WTC11 (cell line): ENCODE data around the gene ADK. TPM values are rescaled to one million over a fixed set of nuclear protein-coding genes. Genes with fewer than 3 reads are reported as not detected.

ENCODE experiments used
- ATAC-seq: fragments of 200-7000 bp; cut with Tn5 transposase; 2 replicates; pipeline ENCODE4 v1.10.0; 2021; ENCODE audit warnings: mild to moderate bottlenecking, moderate library complexity
- CTCF ChIA-PET: fragments of 300-600 bp; sonication (Branson Sonifier 250); formaldehyde crosslinking; loops from one replicate; lab custom pipeline; 2021; ENCODE audit warnings: antibody characterized with exemption; lab: Charles Lee
- POLR2A ChIA-PET: fragments of 350-600 bp; sonication (Branson Sonifier 250); formaldehyde crosslinking; loops from one replicate; lab custom pipeline; 2021; ENCODE audit warnings: antibody characterized with exemption; lab: Charles Lee
- DNase-seq: peaks from one replicate; pipeline ENCODE4 v3.0.0; 2021; ENCODE audit warnings: low spot score
- H3K27ac Mint-ChIP-seq: 2 replicates; pipeline ENCODE4 v1.8.0; 2021; ENCODE audit warnings: mixed read lengths
- H3K27me3 Mint-ChIP-seq: 2 replicates; pipeline ENCODE4 v1.8.0; 2021; ENCODE audit warnings: low read depth, mild to moderate bottlenecking, moderate library complexity, mixed read lengths
- H3K36me3 Mint-ChIP-seq: 2 replicates; pipeline ENCODE4 v1.8.0; 2021; ENCODE audit warnings: mixed read lengths
- H3K4me1 Mint-ChIP-seq: 2 replicates; pipeline ENCODE4 v1.8.0; 2022; ENCODE audit warnings: mixed read lengths
- H3K4me3 Mint-ChIP-seq: 2 replicates; pipeline ENCODE4 v1.8.0; 2021; ENCODE audit warnings: mild to moderate bottlenecking, moderate library complexity, mixed read lengths
- H3K9me3 Mint-ChIP-seq: 2 replicates; pipeline ENCODE4 v1.8.0; 2021; ENCODE audit warnings: mixed read lengths
- ATF2 ChIP-seq: sonication (generic); formaldehyde crosslinking; IDR thresholded peaks from 2 replicates; pipeline ENCODE4 v1.8.1; 2022; ENCODE audit warnings: low read depth, missing genetic modification reagents, borderline replicate concordance
- EMX1 ChIP-seq: fragments of 250-450 bp; sonication (Bioruptor Pico); IDR thresholded peaks from 2 replicates; pipeline ENCODE4 v1.8.0; 2021; ENCODE audit warnings: mild to moderate bottlenecking
- GABPB1 ChIP-seq: sonication (generic); formaldehyde crosslinking; IDR thresholded peaks from 2 replicates; pipeline ENCODE4 v1.8.1; 2023; ENCODE audit warnings: mild to moderate bottlenecking, missing genetic modification reagents
- GRHL2 ChIP-seq: fragments of 250-450 bp; sonication (Bioruptor Pico); IDR thresholded peaks from 2 replicates; pipeline ENCODE4 v1.8.0; 2022; ENCODE audit warnings: mild to moderate bottlenecking, moderate library complexity; ENCODE audit not compliant: insufficient replicate concordance, severe bottlenecking
- IRF1 ChIP-seq: sonication (generic); formaldehyde crosslinking; IDR thresholded peaks from 2 replicates; pipeline ENCODE4 v1.8.0; 2023; ENCODE audit warnings: missing genetic modification reagents
- MAX ChIP-seq: sonication (generic); formaldehyde crosslinking; IDR thresholded peaks from 2 replicates; pipeline ENCODE4 v1.8.0; 2022; ENCODE audit warnings: mild to moderate bottlenecking, missing genetic modification reagents
- MLX ChIP-seq: sonication (generic); formaldehyde crosslinking; IDR thresholded peaks from 2 replicates; pipeline ENCODE4 v1.8.1; 2023; ENCODE audit warnings: mild to moderate bottlenecking, missing genetic modification reagents, moderate library complexity
- MYBL2 ChIP-seq: sonication (generic); formaldehyde crosslinking; IDR thresholded peaks from 2 replicates; pipeline ENCODE4 v1.8.1; 2023; ENCODE audit warnings: mild to moderate bottlenecking, moderate library complexity, missing genetic modification reagents
- NR3C1 ChIP-seq: sonication (generic); formaldehyde crosslinking; conservative IDR thresholded peaks from 2 replicates; pipeline ENCODE4 v1.8.1; 2023; ENCODE audit warnings: low read depth, mild to moderate bottlenecking, missing genetic modification reagents
- SMAD4 ChIP-seq: sonication (generic); formaldehyde crosslinking; IDR thresholded peaks from 2 replicates; pipeline ENCODE4 v1.8.0; 2022; ENCODE audit warnings: mild to moderate bottlenecking, missing genetic modification reagents
- STAT6 ChIP-seq: sonication (generic); formaldehyde crosslinking; conservative IDR thresholded peaks from 2 replicates; pipeline ENCODE4 v1.8.1; 2023; ENCODE audit warnings: mild to moderate bottlenecking, low read depth, missing genetic modification reagents, moderate library complexity
- TCF7 ChIP-seq: sonication (generic); formaldehyde crosslinking; IDR thresholded peaks from 2 replicates; pipeline ENCODE4 v1.8.0; 2022; ENCODE audit warnings: mild to moderate bottlenecking, low read depth, missing genetic modification reagents, moderate library complexity
- USF2 ChIP-seq: sonication (generic); formaldehyde crosslinking; IDR thresholded peaks from 2 replicates; pipeline ENCODE4 v1.8.1; 2023; ENCODE audit warnings: mild to moderate bottlenecking, missing genetic modification reagents, moderate library complexity
- ZNF263 ChIP-seq: sonication (generic); formaldehyde crosslinking; IDR thresholded peaks from 2 replicates; pipeline ENCODE4 v1.8.1; 2022; ENCODE audit warnings: low read depth, mild to moderate bottlenecking, moderate library complexity, missing genetic modification reagents
- total RNA-seq: library from RNA; stranded (reverse); gene quantifications from 3 replicates; pipeline ENCODE4 v1.2.3, GENCODE V29; 2021
- TF ChIP-seq, protein P1 (sequence below): sonication (generic); formaldehyde crosslinking; IDR thresholded peaks from 2 replicates; pipeline ENCODE4 v1.8.1; 2022; ENCODE audit warnings: low read depth, mild to moderate bottlenecking, moderate library complexity, missing genetic modification reagents, borderline replicate concordance
- TF ChIP-seq, protein P2 (sequence below): fragments of 250-450 bp; sonication (Bioruptor Pico); IDR thresholded peaks from 2 replicates; pipeline ENCODE4 v1.8.0; 2021; ENCODE audit warnings: mild to moderate bottlenecking
- TF ChIP-seq, protein P3 (sequence below): sonication (generic); formaldehyde crosslinking; IDR thresholded peaks from 2 replicates; pipeline ENCODE4 v1.8.0; 2022; ENCODE audit warnings: missing genetic modification reagents
- TF ChIP-seq, protein P4 (sequence below): sonication (generic); formaldehyde crosslinking; IDR thresholded peaks from 2 replicates; pipeline ENCODE4 v1.8.1; 2022; ENCODE audit warnings: mild to moderate bottlenecking, missing genetic modification reagents, moderate library complexity, borderline replicate concordance

ADK gene
- total RNA-seq, 1 experiment from 2014 or later, result 32.7 TPM

DNA sequence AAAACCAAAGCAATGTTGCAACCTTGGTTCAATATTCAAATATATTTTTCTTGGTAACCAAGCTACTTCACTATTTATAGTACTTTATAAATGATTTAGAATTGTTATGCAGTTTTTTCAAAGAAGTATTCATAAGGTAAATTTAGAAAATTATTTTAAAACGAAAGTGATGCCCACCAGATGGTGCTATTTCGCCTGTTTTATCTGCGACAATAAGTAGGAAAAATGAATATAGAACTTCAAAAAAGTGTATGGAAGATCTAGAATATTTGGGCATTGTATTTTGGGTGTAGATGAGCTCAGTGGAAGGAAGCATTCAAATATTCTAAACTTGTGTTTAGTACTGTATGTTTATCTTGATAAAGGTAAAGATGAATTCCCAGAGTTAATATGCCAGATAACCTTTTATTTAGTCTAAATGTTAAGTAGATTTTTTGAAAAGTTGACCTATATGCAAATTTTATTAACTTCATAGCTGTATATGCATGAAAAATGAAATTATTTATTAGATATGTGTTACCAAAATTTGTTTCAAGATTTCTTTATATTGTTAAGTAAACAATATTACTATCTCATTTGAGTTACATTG is 93.2 kb downstream of the ADK start (continued):
- TF ChIP-seq, protein P1, sequence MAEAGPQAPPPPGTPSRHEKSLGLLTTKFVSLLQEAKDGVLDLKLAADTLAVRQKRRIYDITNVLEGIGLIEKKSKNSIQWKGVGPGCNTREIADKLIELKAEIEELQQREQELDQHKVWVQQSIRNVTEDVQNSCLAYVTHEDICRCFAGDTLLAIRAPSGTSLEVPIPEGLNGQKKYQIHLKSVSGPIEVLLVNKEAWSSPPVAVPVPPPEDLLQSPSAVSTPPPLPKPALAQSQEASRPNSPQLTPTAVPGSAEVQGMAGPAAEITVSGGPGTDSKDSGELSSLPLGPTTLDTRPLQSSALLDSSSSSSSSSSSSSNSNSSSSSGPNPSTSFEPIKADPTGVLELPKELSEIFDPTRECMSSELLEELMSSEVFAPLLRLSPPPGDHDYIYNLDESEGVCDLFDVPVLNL (CRISPR knock-in tag), result no peak
- TF ChIP-seq MYBL2 (CRISPR knock-in tag) (no peak), USF2 (CRISPR knock-in tag) (no peak), MLX (CRISPR knock-in tag) (no peak), EMX1 (CRISPR knock-in tag) (no peak), SMAD4 (no peak), STAT6 (CRISPR knock-in tag) (no peak)

GRCh38 chr10:74244807-74245206 is 93.8 kb downstream of the ADK start:
- ChIA-PET POLR2A (no interaction called here), CTCF (interaction anchor here (1.4 to 1.8 kb wide), 2 partner anchors 10 to 853 kb away, joined by 4 to 8 read pairs; no protein-coding TSS in a partner anchor)
- no peak overlapping the region for H3K27ac Mint-ChIP-seq
- H3K27me3 Mint-ChIP-seq, result no peaks in the 10 kb centered on the region
- H3K9me3 Mint-ChIP-seq, result no peaks in the 10 kb centered on the region
- TF ChIP-seq GRHL2 (CRISPR knock-in tag), result no peak
- TF ChIP-seq ATF2, result no peak
- no peak for TF ChIP-seq GABPB1 (CRISPR knock-in tag)
- no peak for TF ChIP-seq ZNF263 (CRISPR knock-in tag)
- no peak for TF ChIP-seq MAX (CRISPR knock-in tag)
- TF ChIP-seq NR3C1 (CRISPR knock-in tag), result no peak
- TF ChIP-seq, protein P2, sequence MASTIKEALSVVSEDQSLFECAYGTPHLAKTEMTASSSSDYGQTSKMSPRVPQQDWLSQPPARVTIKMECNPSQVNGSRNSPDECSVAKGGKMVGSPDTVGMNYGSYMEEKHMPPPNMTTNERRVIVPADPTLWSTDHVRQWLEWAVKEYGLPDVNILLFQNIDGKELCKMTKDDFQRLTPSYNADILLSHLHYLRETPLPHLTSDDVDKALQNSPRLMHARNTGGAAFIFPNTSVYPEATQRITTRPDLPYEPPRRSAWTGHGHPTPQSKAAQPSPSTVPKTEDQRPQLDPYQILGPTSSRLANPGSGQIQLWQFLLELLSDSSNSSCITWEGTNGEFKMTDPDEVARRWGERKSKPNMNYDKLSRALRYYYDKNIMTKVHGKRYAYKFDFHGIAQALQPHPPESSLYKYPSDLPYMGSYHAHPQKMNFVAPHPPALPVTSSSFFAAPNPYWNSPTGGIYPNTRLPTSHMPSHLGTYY (CRISPR knock-in tag), result no peak
- TF ChIP-seq TCF7 (CRISPR knock-in tag), result no peak
- no peak for TF ChIP-seq IRF1 (CRISPR knock-in tag)
- TF ChIP-seq, protein P3, sequence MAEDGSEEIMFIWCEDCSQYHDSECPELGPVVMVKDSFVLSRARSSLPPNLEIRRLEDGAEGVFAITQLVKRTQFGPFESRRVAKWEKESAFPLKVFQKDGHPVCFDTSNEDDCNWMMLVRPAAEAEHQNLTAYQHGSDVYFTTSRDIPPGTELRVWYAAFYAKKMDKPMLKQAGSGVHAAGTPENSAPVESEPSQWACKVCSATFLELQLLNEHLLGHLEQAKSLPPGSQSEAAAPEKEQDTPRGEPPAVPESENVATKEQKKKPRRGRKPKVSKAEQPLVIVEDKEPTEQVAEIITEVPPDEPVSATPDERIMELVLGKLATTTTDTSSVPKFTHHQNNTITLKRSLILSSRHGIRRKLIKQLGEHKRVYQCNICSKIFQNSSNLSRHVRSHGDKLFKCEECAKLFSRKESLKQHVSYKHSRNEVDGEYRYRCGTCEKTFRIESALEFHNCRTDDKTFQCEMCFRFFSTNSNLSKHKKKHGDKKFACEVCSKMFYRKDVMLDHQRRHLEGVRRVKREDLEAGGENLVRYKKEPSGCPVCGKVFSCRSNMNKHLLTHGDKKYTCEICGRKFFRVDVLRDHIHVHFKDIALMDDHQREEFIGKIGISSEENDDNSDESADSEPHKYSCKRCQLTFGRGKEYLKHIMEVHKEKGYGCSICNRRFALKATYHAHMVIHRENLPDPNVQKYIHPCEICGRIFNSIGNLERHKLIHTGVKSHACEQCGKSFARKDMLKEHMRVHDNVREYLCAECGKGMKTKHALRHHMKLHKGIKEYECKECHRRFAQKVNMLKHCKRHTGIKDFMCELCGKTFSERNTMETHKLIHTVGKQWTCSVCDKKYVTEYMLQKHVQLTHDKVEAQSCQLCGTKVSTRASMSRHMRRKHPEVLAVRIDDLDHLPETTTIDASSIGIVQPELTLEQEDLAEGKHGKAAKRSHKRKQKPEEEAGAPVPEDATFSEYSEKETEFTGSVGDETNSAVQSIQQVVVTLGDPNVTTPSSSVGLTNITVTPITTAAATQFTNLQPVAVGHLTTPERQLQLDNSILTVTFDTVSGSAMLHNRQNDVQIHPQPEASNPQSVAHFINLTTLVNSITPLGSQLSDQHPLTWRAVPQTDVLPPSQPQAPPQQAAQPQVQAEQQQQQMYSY (CRISPR knock-in tag), result no peak
- no peak for TF ChIP-seq EMX1 (CRISPR knock-in tag)
- TF ChIP-seq, protein P4, sequence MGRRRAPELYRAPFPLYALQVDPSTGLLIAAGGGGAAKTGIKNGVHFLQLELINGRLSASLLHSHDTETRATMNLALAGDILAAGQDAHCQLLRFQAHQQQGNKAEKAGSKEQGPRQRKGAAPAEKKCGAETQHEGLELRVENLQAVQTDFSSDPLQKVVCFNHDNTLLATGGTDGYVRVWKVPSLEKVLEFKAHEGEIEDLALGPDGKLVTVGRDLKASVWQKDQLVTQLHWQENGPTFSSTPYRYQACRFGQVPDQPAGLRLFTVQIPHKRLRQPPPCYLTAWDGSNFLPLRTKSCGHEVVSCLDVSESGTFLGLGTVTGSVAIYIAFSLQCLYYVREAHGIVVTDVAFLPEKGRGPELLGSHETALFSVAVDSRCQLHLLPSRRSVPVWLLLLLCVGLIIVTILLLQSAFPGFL (CRISPR knock-in tag), result no peak
- DNase-seq (no peak), ATAC-seq (no peak)
- H3K4me1 Mint-ChIP-seq, result peaks cover 2% of the 10 kb centered on the region; the same call in 1 of the 2 replicates
- H3K4me3 Mint-ChIP-seq, result no peak overlapping the region
- H3K36me3 Mint-ChIP-seq, result peaks cover 10% of the 10 kb centered on the region
